T-helper 1 cell treated with Interleukin-12 subunit alpha and Interleukin-12 subunit beta and Interleukin-4 antibody, amounts not matched to agents 30 μg/mL and 1 μg/mL, for 36 hours (primary cell): ENCODE results near the gene ABR.

Experiments
- H3K27ac Mint-ChIP-seq: one replicate; pipeline ENCODE4 v1.8.0; 2021; ENCODE audit warnings: mild to moderate bottlenecking, mixed read lengths
- H3K27me3 Mint-ChIP-seq: one replicate; pipeline ENCODE4 v1.8.0; 2021; ENCODE audit warnings: low read depth, mixed read lengths
- H3K36me3 Mint-ChIP-seq: one replicate; pipeline ENCODE4 v1.8.0; 2021; ENCODE audit warnings: low read depth, mixed read lengths
- H3K4me1 Mint-ChIP-seq: one replicate; pipeline ENCODE4 v1.8.0; 2021; ENCODE audit warnings: low read depth, mixed read lengths
- H3K4me3 Mint-ChIP-seq: one replicate; pipeline ENCODE4 v1.8.0; 2021; ENCODE audit warnings: mild to moderate bottlenecking, moderate library complexity, mixed read lengths
- H3K9me3 Mint-ChIP-seq: one replicate; pipeline ENCODE4 v1.8.0; 2021; ENCODE audit warnings: mixed read lengths

Gene ABR

GRCh38 chr17:1096215-1096614 lies 83.6 kb downstream of the ABR start:
- peak overlapping the region; percentile 58 for H3K27ac Mint-ChIP-seq
- peak overlapping the region; percentile 67 for H3K4me3 Mint-ChIP-seq
- H3K36me3 Mint-ChIP-seq, result peaks cover 26% of the 10 kb centered on the region
- H3K9me3 Mint-ChIP-seq, result no peaks in the 10 kb centered on the region
- H3K4me1 Mint-ChIP-seq, result peaks cover 30% of the 10 kb centered on the region
- no peaks in the 10 kb centered on the region for H3K27me3 Mint-ChIP-seq

DNA sequence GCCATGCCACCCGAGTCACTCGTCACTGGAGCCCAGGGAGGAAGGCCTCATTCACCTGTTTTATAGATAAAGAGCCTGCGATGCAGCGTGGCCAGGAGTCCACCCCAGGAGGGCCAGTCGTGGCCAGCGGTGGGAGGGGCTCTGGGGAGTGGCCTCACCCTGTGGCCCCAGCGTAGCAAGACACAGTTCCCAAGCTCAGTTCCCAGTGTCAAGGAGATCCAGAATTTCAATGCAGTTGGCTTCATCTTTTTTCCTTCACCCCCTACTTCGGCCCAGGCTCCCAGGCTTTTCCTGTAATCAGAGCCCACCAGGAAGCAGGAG lies 84.0 kb downstream of the ABR start:
- Mint-ChIP-seq H3K36me3 (peaks cover 26% of the 10 kb centered on the region), H3K4me3 (no peak overlapping the region), H3K4me1 (peaks cover 30% of the 10 kb centered on the region), H3K27ac (no peak overlapping the region), H3K27me3 (no peaks in the 10 kb centered on the region), H3K9me3 (no peaks in the 10 kb centered on the region)

DNA sequence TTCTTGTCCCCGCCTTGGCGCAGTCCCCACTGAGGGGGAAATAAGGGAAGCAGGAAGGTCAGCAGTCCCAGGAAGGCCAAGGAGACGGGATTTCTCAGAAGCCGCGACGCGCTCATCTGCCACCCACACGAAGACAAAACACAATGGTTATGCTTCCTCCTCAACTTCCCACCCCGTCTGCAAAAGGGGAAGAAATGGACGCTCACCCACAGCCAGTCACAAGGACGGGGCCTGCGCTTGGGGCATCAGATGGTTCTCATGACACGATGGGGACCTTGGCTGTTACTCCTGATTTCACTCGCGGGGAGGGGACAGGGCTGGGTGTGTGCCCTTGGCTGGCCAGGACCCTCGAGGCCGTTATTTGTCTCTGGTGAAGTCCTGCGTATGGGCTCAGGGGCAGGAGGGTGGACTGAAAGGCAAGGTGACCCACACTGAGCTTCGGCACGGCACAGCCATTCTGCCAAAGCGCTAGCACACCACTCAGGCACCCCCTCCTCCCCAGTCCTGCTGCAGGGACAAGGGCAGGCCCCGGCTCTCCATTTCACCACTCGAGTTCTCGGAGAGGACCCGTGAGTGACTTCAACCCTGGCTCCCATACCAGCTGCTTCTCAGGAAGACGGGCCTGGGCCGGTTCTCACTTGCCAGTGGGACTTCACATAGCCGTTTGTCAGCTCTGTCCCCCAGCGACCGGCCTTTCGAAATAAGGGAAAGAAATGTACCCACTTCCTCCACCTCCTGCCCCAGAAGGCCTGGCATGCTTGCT lies 84.5 kb downstream of the ABR start:
- H3K36me3 Mint-ChIP-seq, result peaks cover 30% of the 10 kb centered on the region
- no peaks in the 10 kb centered on the region for H3K9me3 Mint-ChIP-seq
- H3K4me3 Mint-ChIP-seq, result no peak overlapping the region
- peak overlapping the region; percentile 55 for H3K27ac Mint-ChIP-seq
- peaks cover 30% of the 10 kb centered on the region for H3K4me1 Mint-ChIP-seq
- H3K27me3 Mint-ChIP-seq, result no peaks in the 10 kb centered on the region

GRCh38 chr17:1094591-1094990 lies 85.2 kb downstream of the ABR start:
- peaks cover 31% of the 10 kb centered on the region for H3K36me3 Mint-ChIP-seq
- H3K4me3 Mint-ChIP-seq, result peak overlapping the region; percentile 30
- H3K4me1 Mint-ChIP-seq, result peaks cover 30% of the 10 kb centered on the region
- H3K27me3 Mint-ChIP-seq, result no peaks in the 10 kb centered on the region
- H3K27ac Mint-ChIP-seq, result peak overlapping the region; percentile 55
- H3K9me3 Mint-ChIP-seq, result no peaks in the 10 kb centered on the region

DNA sequence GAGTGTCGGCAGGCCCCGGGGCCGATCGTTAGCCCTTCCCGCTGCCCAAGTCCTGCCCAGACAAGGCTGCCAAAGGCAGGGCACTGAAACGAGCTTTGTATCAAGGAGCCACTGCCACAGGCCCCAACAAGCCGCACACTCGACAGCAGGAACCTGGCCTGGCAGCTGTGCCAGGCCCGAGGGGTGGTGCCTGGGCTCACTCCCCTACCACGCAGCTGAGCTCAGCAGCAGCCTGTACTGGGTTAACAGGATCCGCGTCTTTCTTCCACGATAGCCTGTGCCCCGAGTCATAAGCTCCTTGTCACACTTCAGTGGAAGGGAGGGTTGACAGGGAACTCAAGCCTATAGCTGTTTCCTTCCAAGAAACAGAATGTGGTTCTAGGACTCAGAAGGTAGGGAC lies 87.9 kb downstream of the ABR start:
- Mint-ChIP-seq H3K36me3 (peaks cover 19% of the 10 kb centered on the region), H3K27ac (no peak overlapping the region), H3K4me1 (peaks cover 12% of the 10 kb centered on the region), H3K27me3 (no peaks in the 10 kb centered on the region), H3K4me3 (no peak overlapping the region), H3K9me3 (no peaks in the 10 kb centered on the region)

GRCh38 chr17:1091190-1091534 lies 88.6 kb downstream of the ABR start:
- H3K4me3 Mint-ChIP-seq, result no peak overlapping the region
- no peaks in the 10 kb centered on the region for H3K9me3 Mint-ChIP-seq
- no peak overlapping the region for H3K27ac Mint-ChIP-seq
- H3K27me3 Mint-ChIP-seq, result no peaks in the 10 kb centered on the region
- H3K4me1 Mint-ChIP-seq, result peaks cover 9% of the 10 kb centered on the region
- peaks cover 19% of the 10 kb centered on the region for H3K36me3 Mint-ChIP-seq

- Mint-ChIP-seq H3K27ac (no peak overlapping the region), H3K27me3 (no peaks in the 10 kb centered on the region), H3K9me3 (no peaks in the 10 kb centered on the region), H3K4me1 (peaks cover 5% of the 10 kb centered on the region), H3K4me3 (no peak overlapping the region), H3K36me3 (peaks cover 19% of the 10 kb centered on the region)
These were observed 89.2 kb downstream of the ABR start for GRCh38 chr17:1090465-1091189.

GRCh38 chr17:1089915-1090314 lies 89.9 kb downstream of the ABR start:
- Mint-ChIP-seq H3K4me3 (no peak overlapping the region), H3K27me3 (no peaks in the 10 kb centered on the region), H3K27ac (no peak overlapping the region), H3K9me3 (no peaks in the 10 kb centered on the region), H3K36me3 (peaks cover 17% of the 10 kb centered on the region), H3K4me1 (peaks cover 5% of the 10 kb centered on the region)

DNA sequence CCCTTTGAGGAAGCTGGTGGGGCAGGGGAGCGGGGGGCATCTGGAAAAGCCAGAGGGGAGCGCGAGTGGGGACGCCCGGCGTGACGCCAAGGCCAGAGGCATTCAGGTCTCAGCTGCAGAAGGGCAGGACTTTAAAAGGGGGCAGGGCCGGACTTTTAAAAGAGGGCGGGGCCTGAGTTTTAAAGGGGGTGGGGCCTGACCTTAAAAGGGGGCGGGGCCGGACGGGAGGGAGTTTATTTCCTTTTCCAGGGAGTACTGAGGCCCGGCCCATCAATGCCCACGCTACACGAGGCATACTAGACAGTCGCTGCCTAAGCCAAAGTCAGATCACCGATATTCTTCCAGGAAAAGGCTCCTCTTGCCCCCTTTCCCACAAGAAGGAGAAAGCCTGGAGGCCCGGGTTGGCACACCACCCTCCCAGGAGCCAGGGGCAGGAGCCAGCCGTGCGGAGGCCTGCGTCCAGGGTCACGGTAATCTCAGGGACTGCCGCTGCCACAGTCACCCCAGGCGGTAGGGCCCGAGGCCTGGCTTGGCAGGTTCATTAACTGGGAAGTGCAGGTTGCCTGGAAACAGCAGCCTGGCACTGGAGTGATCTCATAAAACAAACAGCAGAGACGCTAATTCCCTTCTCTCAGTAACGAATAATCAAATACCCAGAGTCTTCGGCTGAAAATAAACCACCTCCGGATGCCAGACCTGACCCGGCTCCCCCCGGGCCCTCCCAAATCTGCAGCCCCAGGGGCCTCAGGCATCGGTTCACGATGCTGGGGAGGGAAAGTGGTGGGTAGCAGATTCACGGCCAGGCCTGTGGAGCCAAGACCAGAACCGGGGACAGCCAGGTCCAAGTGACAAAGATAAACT lies 92.2 kb downstream of the ABR start:
- peaks cover 10% of the 10 kb centered on the region for H3K36me3 Mint-ChIP-seq
- H3K4me3 Mint-ChIP-seq, result no peak overlapping the region
- no peaks in the 10 kb centered on the region for H3K9me3 Mint-ChIP-seq
- H3K4me1 Mint-ChIP-seq, result peaks cover 2% of the 10 kb centered on the region
- H3K27me3 Mint-ChIP-seq, result no peaks in the 10 kb centered on the region
- H3K27ac Mint-ChIP-seq, result no peak overlapping the region

DNA sequence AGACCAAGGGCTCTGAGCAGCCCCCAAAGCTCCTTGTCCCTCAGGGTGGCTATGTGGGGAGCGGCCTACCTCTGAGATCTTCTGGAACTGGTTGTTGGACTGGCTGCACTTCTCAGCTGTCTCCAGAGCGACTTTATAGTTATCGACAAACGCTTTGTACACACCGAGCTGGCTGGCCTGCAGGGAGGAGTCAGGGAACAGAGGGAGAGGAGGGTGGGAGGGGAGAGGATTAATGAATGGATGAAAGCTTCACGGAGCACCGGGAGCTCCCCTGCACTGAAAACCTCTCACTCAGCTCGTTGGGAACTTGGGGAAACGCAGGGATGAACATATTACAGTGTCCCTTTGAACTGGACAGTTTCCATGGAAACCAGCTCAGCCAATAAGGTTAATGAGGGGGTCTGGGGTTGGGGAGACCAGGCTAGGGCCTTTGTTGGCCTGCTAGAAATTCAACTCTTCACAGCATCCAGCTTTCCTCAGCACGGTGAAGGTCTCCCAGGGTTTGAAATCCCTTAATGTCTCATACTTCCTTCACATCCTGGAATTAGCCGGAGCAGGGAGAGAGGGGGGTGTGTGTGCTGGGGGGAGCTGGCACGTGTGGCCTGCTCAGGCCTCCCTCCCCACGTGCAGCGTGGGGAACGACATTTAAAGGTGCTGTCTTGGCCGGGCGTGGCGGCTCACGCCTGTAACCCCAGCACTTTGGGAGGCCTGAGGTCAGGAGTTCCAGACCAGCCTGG lies 96.2 kb downstream of the ABR start:
- H3K36me3 Mint-ChIP-seq, result peaks cover 4% of the 10 kb centered on the region
- H3K4me1 Mint-ChIP-seq, result peaks cover 2% of the 10 kb centered on the region
- no peak overlapping the region for H3K27ac Mint-ChIP-seq

DNA sequence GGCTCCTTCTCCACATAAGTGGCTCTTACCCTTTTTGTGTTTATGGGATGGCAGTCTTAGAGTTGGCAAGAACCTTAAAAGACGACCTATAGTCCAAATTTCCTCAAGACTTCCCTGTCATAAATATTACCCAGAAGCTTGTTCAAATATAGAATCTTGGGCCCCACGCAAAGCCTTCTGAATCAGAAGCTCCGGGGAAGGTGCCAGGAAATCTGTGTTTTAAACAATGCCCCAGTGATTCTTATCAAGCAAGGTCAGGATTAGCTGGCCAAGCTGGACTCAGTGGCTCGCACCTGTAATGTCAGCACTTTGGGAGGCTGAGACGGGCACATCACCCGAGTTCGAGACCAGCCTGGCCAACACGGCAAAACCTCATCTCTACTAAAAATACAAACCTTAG lies 97.2 kb downstream of the ABR start:
- H3K4me1 Mint-ChIP-seq, result peaks cover 2% of the 10 kb centered on the region
- H3K4me3 Mint-ChIP-seq, result no peak overlapping the region
- H3K9me3 Mint-ChIP-seq, result no peaks in the 10 kb centered on the region
- H3K27me3 Mint-ChIP-seq, result no peaks in the 10 kb centered on the region
- no peak overlapping the region for H3K27ac Mint-ChIP-seq
- H3K36me3 Mint-ChIP-seq, result peaks cover 7% of the 10 kb centered on the region

More for the DNA sequence above, 96.2 kb downstream of the ABR start:
- H3K9me3 Mint-ChIP-seq, result no peaks in the 10 kb centered on the region
- no peak overlapping the region for H3K4me3 Mint-ChIP-seq
- no peaks in the 10 kb centered on the region for H3K27me3 Mint-ChIP-seq

DNA sequence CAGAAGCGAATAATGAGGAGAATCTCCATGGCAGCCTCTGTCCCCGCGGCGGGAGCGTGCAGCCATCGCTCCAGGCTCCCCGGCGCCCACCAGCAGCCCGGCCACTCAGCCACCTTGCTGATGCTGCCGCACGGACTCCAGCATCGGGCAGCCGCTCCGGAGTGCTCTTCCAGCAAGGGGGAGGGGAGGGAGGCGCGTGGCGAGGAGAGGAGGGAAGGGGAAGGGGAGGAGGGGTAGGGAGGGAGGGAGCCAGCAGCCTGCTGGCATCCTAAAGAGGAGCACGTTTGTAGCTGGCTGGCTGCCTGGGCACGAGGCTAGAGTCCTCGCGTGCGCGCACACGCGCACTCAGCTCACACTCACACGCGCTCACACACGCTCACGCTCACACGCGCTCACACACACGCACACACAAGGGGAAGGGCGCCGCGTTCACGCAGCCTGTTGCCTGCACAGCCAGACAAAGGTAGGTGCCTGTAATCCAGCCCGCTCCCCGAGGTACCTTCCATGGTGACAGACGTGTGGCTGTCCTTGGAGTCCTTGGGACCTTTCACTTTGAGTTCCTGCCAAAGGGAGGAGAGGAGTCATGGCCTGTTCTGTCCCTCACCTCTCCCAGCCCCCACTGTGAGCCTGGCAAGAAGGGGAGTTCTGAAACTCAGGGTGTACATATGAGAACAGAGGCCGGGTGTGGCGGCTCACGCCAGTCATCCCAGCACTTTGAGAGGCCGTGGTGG lies 100.8 kb downstream of the ABR start:
- Mint-ChIP-seq H3K27me3 (no peaks in the 10 kb centered on the region), H3K4me1 (peaks cover 2% of the 10 kb centered on the region), H3K9me3 (no peaks in the 10 kb centered on the region), H3K36me3 (peaks cover 10% of the 10 kb centered on the region), H3K27ac (no peak overlapping the region), H3K4me3 (no peak overlapping the region)

DNA sequence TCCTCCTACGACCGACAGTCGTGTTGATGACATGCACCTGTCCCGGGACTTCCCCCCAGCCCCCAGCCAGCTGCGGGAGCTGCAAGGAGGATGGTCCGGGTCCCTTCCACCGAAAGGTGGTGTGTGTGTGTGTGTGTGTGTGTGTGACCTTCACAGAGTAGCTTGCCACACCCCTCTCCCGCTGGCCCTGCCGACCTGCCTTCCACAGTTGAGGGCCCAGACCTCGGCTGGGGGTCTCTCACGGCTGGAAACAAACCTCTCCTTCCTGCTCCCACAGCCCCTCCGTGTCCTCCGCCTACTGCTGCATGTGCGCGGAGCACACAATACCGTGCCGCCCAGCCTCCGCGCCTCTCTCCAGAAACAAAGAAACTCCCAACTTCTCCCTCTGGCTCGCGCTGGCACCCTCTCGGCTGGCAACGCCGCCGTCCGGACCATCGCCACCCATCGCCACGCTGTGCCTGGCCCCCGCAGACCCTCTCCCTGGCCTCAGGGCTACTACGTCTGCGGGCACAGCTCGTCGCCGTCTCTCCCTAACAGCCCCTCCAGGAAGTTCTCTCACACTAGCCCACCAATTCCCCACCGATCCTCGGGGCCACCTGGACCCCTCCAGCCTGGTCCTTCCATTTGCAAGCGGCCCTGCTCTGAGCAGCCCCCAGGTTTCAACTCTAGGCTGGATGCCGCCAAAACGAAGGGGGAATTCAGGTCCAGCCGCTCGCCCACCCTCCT lies 101.6 kb downstream of the ABR start:
- Mint-ChIP-seq H3K36me3 (peaks cover 8% of the 10 kb centered on the region), H3K27me3 (no peaks in the 10 kb centered on the region), H3K4me1 (peaks cover 2% of the 10 kb centered on the region), H3K27ac (no peak overlapping the region), H3K4me3 (no peak overlapping the region), H3K9me3 (no peaks in the 10 kb centered on the region)
